Stimulated activated CD4-positive, alpha-beta T cell treated with anti-CD3 and anti-CD28 coated beads, TNF-alpha, amount 100 ng/mL, for 48 hours (primary cell): ENCODE results near the gene COL9A3.

Experiments
- DNase-seq, 3 donors: peaks; one replicate each; pipeline ENCODE4 v3.0.0-alpha.2; 2020; ENCODE audit warnings: low read depth in 3 of 3

The COL9A3 gene

DNA sequence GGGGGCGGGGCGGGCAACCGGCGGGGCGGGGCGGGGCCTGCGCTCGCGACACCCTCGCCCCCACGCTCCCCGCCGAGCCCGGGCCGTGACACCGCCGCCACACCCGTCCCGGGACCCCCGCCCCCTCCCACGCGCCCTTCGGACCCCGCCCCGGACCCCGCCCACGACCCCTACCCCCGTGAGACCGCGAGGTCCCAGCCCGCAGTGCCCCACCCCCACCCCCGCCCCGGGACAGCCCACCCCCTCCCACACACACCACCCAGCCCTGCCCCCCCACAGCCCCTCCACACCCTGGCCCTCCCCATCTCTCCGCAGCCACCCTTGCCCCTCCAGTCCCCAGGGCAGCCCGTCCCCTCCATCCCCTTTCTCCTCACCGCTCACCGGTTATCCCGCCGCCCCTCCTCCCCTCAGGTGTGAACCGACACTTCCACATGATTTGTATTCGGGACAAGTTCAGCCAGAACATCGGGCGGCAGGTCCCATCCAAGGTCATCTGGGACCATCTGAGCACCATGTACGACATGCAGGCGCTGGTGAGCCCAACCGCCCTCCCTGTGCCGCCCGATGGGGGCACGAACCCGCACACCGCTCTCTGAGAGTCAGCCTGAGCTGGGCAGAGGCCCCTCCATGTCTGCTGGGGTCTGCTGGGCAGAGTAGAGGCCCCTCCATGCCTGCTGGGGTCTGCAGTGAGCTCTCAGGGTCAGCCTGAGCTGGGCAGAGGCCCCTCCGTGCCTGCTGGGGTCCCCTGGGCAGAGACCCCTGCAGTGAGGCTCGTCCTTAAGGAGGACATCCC is 20.0 kb upstream of the COL9A3 start:
- DNase-seq: no peak

GRCh38 chr20:62797671-62798532 is 18.9 kb upstream of the COL9A3 start:
- no peak for DNase-seq

- DNase-seq: no peak
Measured at GRCh38 chr20:62799036-62799435, 17.8 kb upstream of the COL9A3 start.

GRCh38 chr20:62799459-62799858 is 17.4 kb upstream of the COL9A3 start:
- DNase-seq: no peak

- no peak for DNase-seq
Measured at GRCh38 chr20:62799873-62800272, 17.0 kb upstream of the COL9A3 start.

GRCh38 chr20:62800314-62801259 is 16.3 kb upstream of the COL9A3 start:
- no peak for DNase-seq

DNA sequence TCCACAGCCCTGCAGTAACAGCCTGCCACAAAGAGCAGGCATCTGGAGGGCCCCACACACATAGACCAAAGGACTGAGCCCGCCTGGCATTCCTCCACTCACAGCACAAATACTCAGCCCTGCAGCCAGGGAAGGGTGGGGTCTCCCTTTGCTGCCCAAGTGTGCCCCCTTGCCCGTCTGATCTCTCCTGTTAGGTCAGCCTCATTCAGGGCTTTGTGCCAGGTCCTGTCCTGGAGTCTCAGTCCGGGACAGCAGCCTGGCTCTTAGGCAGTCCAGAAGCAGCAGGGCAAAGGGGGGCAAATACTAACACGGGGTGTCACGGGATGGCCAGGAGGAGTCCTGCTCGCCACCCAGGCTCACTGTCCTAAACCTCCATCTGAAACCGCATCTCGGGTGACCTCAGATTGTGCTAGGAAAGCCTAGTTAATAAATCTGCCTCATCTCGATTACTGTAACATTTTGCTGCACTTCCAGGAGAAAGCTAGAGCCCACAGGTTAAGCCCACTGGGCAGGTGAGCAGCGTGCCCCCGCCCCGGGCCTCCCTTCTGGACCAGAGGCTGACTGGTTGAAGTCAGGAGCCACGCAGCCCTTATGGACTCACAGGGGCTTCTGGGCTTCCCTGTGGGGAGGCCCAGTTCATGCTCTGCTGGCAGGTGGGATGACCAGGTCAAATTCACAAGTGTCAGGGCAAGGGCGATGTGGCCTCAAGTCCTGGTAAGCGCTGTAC is 15.4 kb upstream of the COL9A3 start:
- no peak for DNase-seq

DNA sequence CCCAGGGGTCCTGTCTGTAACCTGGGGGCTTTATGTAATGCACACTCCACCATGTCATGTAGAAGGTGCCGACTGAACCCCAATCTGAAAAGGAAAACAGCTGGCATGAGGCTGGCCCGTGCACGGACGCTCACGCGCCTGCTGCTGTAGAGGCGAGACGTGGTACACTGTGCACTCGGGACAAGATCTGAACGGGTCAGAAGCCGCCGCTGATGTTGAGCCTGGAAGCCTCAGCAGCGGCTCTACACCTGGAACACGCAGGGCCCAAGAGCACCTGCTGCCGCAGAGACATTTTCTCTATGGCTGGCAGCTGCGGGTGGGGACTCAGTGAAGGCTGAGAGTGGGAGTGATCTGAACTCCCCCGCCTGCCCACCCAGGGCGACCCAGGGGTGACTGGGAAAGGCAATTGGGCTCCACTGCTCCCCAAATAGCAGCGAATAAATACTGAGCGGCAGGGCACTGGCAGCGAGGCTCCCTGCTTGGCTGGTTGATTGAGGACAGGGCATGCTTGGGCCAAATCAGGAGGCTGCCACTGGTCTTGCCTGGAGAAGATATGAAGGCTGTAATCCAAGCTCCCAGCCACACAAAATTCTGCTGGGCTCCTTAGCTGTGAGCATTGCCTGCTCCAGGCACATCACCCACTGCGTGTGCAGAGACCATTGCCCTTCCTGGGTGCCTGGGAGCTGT is 14.7 kb upstream of the COL9A3 start:
- no peak for DNase-seq

DNA sequence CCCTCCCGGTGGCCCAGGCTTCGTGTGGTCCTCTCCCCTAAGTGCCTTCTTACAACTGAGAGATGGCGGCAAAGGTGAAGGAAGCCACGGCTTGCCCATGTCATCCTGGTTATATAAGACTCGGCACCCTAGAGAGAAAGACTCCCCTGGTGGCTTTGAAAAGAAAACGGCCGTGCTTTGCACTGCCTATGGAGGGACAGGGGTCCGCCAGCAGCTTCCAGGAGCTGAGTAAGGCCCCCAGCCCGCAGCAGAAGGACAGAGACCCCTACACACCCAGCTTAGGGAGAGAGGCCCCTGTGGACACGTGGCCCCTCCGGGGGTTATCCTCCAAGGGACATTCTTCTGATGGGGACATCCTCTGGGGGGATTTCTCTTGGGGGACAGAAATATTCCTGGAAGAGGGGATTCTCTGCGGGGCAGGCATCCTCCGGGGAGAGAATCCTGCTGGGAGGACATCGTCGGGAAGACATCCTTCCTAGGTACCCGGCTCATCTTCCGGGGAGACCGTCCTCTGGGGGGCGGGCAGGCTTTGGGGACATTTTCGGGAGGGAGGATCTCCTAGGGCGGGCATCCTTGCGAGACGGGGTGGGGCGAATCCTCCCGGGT is 12.7 kb upstream of the COL9A3 start:
- DNase-seq: no peak

DNA sequence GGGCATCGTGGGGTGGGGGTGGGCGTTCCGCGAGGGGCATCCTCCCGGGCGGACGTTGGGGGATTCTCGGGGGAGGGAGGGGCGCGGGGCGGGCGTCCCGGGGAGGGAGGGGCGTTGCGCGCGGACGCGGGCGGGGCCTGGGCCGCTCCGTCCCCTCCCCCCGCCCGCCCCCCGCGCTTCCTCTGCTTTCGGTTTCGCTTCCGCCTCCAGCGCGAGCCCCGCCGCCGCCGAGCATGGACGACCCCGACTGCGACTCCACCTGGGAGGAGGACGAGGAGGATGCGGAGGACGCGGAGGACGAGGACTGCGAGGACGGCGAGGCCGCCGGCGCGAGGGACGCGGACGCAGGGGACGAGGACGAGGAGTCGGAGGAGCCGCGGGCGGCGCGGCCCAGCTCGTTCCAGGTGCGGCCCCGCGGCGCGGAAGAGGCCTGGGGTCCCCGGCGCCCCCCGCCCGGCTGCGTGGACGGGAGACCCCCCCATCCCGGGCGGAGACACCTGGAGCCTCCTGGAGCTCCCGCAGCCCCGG is 12.2 kb upstream of the COL9A3 start, which contains the start of gene OGFR:
Gene OGFR, plus strand, starts transcription at position 209 of the 528 bp plus-strand sequence. Its CDS starts 25 bp downstream, at position 234.
- peak in 1 of 3 donors; percentile 63 for DNase-seq

GRCh38 chr20:62805155-62805710 is 11.6 kb upstream of the COL9A3 start:
- DNase-seq: no peak

- DNase-seq: no peak
Measured at GRCh38 chr20:62805711-62806382, 11.0 kb upstream of the COL9A3 start.

- DNase-seq: no peak
Measured at GRCh38 chr20:62806383-62807050, 10.3 kb upstream of the COL9A3 start.

DNA sequence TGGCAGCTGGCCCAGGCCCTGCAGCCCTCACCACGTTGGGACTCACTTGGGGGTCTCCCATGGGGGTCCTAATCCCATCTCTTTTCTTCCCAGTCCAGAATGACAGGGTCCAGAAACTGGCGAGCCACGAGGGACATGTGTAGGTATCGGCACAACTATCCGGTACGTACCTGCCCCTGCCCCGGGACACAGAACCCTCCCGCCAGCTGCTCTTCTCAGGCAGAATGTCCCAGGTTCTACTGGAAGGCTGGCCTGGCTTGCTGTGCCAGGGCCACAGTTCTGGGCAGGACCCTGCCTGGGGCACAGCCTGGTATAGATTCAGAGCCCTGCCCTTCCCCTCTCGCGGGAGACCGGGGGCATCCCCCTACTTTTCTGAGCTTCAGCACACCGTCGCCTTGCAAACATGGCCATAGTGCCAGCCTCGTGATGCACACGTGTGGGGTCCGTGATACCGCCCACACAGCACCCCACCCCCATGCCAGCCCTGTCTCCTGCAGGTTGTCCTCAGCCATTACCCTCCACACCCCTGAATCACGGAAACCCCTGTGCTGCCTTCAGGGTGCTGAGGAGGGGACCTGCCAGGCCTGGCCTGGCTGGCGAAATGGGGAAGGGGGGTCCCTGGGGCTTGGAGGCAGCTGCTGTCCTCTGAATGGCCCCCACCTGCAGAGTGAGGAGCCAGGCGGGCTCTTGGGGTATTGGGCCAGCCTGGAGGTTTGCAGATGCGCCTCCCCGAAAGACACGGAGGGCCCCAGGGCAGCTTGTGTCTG is 9.2 kb upstream of the COL9A3 start:
- no peak for DNase-seq

GRCh38 chr20:62808211-62808865 is 8.5 kb upstream of the COL9A3 start:
- peak; percentile 43 to 67 (median 62) for DNase-seq

- no peak for DNase-seq
Measured at GRCh38 chr20:62809530-62810428, 7.1 kb upstream of the COL9A3 start.
